HEK293T (cell line): Measurements from ENCODE around the gene ARHGAP27.

Experiments used
- ARNT ChIP-seq: fragments of 450-650 bp; IDR thresholded peaks from 2 replicates; pipeline ENCODE4 v1.6.1; 2017; ENCODE audit warnings: mild to moderate bottlenecking
- BHLHE40 ChIP-seq: fragments of 450-650 bp; IDR thresholded peaks from 2 replicates; pipeline ENCODE4 v1.6.1; 2016; ENCODE audit warnings: mild to moderate bottlenecking, moderate library complexity, borderline replicate concordance
- FOXA1 ChIP-seq: fragments of 450-650 bp; IDR thresholded peaks from 2 replicates; pipeline ENCODE4 v1.6.1; 2016; ENCODE audit warnings: mild to moderate bottlenecking
- FOXK2 ChIP-seq: fragments of 450-650 bp; IDR thresholded peaks from 2 replicates; pipeline ENCODE4 v1.6.1; 2016; ENCODE audit warnings: mild to moderate bottlenecking
- FOXM1 ChIP-seq: fragments of 450-650 bp; IDR thresholded peaks from 2 replicates; pipeline ENCODE4 v1.6.1; 2017; ENCODE audit warnings: mild to moderate bottlenecking, borderline replicate concordance
- NFRKB ChIP-seq: fragments of 450-650 bp; IDR thresholded peaks from 2 replicates; pipeline ENCODE4 v1.6.1; 2016; ENCODE audit warnings: mild to moderate bottlenecking, moderate library complexity
- SP1 ChIP-seq: fragments of 450-650 bp; IDR thresholded peaks from 2 replicates; pipeline ENCODE4 v1.6.1; 2017
- SUZ12 ChIP-seq: fragments of 450-650 bp; IDR thresholded peaks from 2 replicates; pipeline ENCODE4 v1.6.1; 2016; ENCODE audit warnings: mild to moderate bottlenecking
- TARDBP ChIP-seq: fragments of 450-650 bp; IDR thresholded peaks from 2 replicates; pipeline ENCODE4 v1.6.1; 2016
- ZNF384 ChIP-seq: fragments of 450-650 bp; IDR thresholded peaks from 2 replicates; pipeline ENCODE4 v1.6.1; 2016
- TF ChIP-seq, protein P1 (sequence below): fragments of 450-650 bp; IDR thresholded peaks from 2 replicates; pipeline ENCODE4 v1.6.1; 2016

DNA sequence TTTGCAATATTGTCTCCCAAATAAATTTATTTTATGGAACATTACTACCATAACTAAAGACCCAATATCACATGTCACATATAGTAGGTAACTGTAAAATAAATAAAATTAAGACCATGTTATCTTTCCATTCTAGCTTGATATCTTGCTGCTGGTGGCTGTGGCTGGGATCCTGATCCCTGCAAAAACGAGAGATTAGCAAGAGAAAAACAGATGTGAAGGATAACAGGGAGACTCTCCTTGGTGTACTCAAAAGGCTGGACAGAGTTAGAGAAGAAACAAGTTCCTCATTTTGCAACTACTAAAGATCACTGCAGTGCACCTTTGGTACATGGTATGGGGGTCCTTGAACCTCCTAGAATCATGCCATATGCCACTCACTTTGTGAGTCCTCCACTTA lies 49.7 kb downstream of the ARHGAP27 start:
- TF ChIP-seq SP1: no peak
- TF ChIP-seq ZNF384: no peak
- no peak for TF ChIP-seq FOXM1
- TF ChIP-seq SUZ12: no peak
- no peak for TF ChIP-seq ARNT
- TF ChIP-seq NFRKB: no peak
- TF ChIP-seq TARDBP: no peak
- TF ChIP-seq, protein P1, sequence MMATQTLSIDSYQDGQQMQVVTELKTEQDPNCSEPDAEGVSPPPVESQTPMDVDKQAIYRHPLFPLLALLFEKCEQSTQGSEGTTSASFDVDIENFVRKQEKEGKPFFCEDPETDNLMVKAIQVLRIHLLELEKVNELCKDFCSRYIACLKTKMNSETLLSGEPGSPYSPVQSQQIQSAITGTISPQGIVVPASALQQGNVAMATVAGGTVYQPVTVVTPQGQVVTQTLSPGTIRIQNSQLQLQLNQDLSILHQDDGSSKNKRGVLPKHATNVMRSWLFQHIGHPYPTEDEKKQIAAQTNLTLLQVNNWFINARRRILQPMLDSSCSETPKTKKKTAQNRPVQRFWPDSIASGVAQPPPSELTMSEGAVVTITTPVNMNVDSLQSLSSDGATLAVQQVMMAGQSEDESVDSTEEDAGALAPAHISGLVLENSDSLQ: no peak
- no peak for TF ChIP-seq BHLHE40
- no peak for TF ChIP-seq FOXK2
- no peak for TF ChIP-seq FOXA1
